Measurements from ENCODE around the gene ABCF2.

Gene ABCF2

GRCh38 chr7:151215396-151215795 lies 11.6 kb downstream of the ABCF2 start:
- no peak for FAIRE-seq

- FAIRE-seq: no peak
Measured at GRCh38 chr7:151213826-151214225, 13.2 kb downstream of the ABCF2 start.

- no peak for FAIRE-seq
Measured at GRCh38 chr7:151212626-151213025, 14.4 kb downstream of the ABCF2 start.

GRCh38 chr7:151211155-151211772 lies 15.7 kb downstream of the ABCF2 start:
- FAIRE-seq: no peak

- FAIRE-seq: no peak
Measured at GRCh38 chr7:151210087-151210854, 16.7 kb downstream of the ABCF2 start, which contains the start of gene H2BK1. H2BK1 (minus strand) TSS chr7:151210488; CDS start chr7:151210318, 170 bp downstream.

- FAIRE-seq: no peak
Measured at GRCh38 chr7:151209588-151209987, 17.4 kb downstream of the ABCF2 start.

GRCh38 chr7:151208253-151208862 lies 18.6 kb downstream of the ABCF2 start:
- FAIRE-seq: no peak

- no peak for FAIRE-seq
Measured at GRCh38 chr7:151207804-151208203, 19.2 kb downstream of the ABCF2 start.

- no peak for FAIRE-seq
Measured at GRCh38 chr7:151207315-151207714, 19.7 kb downstream of the ABCF2 start.

- FAIRE-seq: no peak
Measured at GRCh38 chr7:151206914-151207313, 20.1 kb downstream of the ABCF2 start.

GRCh38 chr7:151205730-151206129 lies 21.3 kb downstream of the ABCF2 start:
- FAIRE-seq: no peak

GRCh38 chr7:151204383-151205032 lies 22.5 kb downstream of the ABCF2 start:
- FAIRE-seq: no peak

- FAIRE-seq: no peak
Measured at GRCh38 chr7:151202836-151203235, 24.2 kb downstream of the ABCF2 start.

GRCh38 chr7:151201751-151202150 lies 25.3 kb downstream of the ABCF2 start:
- FAIRE-seq: no peak

GRCh38 chr7:151201344-151201743 lies 25.7 kb downstream of the ABCF2 start:
- no peak for FAIRE-seq

GRCh38 chr7:151198945-151199848 lies 27.8 kb downstream of the ABCF2 start:
- FAIRE-seq: no peak

GRCh38 chr7:151197932-151198331 lies 29.1 kb downstream of the ABCF2 start:
- FAIRE-seq: no peak

- no peak for FAIRE-seq
Measured at GRCh38 chr7:151195616-151196450, 31.2 kb downstream of the ABCF2 start.

GRCh38 chr7:151194188-151194587 lies 32.8 kb downstream of the ABCF2 start:
- FAIRE-seq: no peak

- FAIRE-seq: no peak
Measured at GRCh38 chr7:151193203-151193978, 33.6 kb downstream of the ABCF2 start.
